GM23248 (cell line): ENCODE data around the gene ZBTB7C. TPM values are rescaled to one million over a fixed set of nuclear protein-coding genes. Genes with fewer than 3 reads are reported as not detected.

Experiments
- DNase-seq: peaks from one replicate; pipeline ENCODE4 v3.0.0-alpha.2; 2015
- H2AFZ ChIP-seq: fragments of 200-600 bp; sonication (generic); 2 replicates; pipeline ENCODE4 v1.6.1; 2016; ENCODE audit warnings: antibody characterized with exemption
- H3F3A ChIP-seq: fragments of 200-600 bp; sonication (generic); 2 replicates; pipeline ENCODE4 v1.6.1; 2016; ENCODE audit warnings: mild to moderate bottlenecking, antibody characterized with exemption, mixed run types; ENCODE audit not compliant: insufficient read depth
- H3K27ac ChIP-seq: fragments of 200-600 bp; sonication (generic); 2 replicates; pipeline ENCODE4 v1.5.1; 2016; ENCODE audit warnings: mild to moderate bottlenecking
- H3K27me3 ChIP-seq: fragments of 200-600 bp; sonication (generic); replicated peaks from 2 replicates; pipeline ENCODE4 v1.6.1; 2016; ENCODE audit warnings: mild to moderate bottlenecking; ENCODE audit not compliant: insufficient read depth
- H3K36me3 ChIP-seq: fragments of 200-600 bp; sonication (generic); 2 replicates; pipeline ENCODE4 v1.6.1; 2016; ENCODE audit warnings: low read depth, mild to moderate bottlenecking
- H3K4me1 ChIP-seq: fragments of 200-600 bp; sonication (generic); 2 replicates; pipeline ENCODE4 v1.6.1; 2016; ENCODE audit warnings: mild to moderate bottlenecking; ENCODE audit not compliant: insufficient read depth
- H3K4me2 ChIP-seq: fragments of 200-600 bp; sonication (generic); one replicate; pipeline ENCODE4 v1.6.1; 2016; ENCODE audit warnings: mild to moderate bottlenecking; ENCODE audit not compliant: unreplicated experiment
- H3K4me3 ChIP-seq: fragments of 200-600 bp; sonication (generic); 2 replicates; pipeline ENCODE4 v1.5.1; 2016; ENCODE audit warnings: mild to moderate bottlenecking
- H3K79me2 ChIP-seq: fragments of 200-600 bp; sonication (generic); 2 replicates; pipeline ENCODE4 v1.6.1; 2016; ENCODE audit warnings: mild to moderate bottlenecking; ENCODE audit not compliant: insufficient read depth
- H3K9ac ChIP-seq: fragments of 200-600 bp; sonication (generic); 2 replicates; pipeline ENCODE4 v1.6.1; 2016; ENCODE audit warnings: mild to moderate bottlenecking
- H3K9me2 ChIP-seq: fragments of 200-600 bp; sonication (generic); 2 replicates; pipeline ENCODE4 v1.6.1; 2016; ENCODE audit warnings: mixed run types, mild to moderate bottlenecking, moderate library complexity; ENCODE audit not compliant: insufficient read depth
- H3K9me3 ChIP-seq: fragments of 200-600 bp; sonication (generic); one replicate; pipeline ENCODE4 v1.6.1; 2017; ENCODE audit warnings: low read depth
- H4K20me1 ChIP-seq: fragments of 200-600 bp; sonication (generic); 2 replicates; pipeline ENCODE4 v1.6.0; 2016; ENCODE audit not compliant: insufficient read depth
- EZH2 ChIP-seq: fragments of 200-600 bp; sonication (generic); IDR thresholded peaks from 2 replicates; pipeline ENCODE4 v1.6.1; 2018; ENCODE audit warnings: antibody characterized with exemption, mild to moderate bottlenecking; ENCODE audit not compliant: insufficient read depth, poor library complexity, severe bottlenecking
- EZH2phosphoT487 ChIP-seq: fragments of 200-600 bp; sonication (generic); IDR thresholded peaks from 2 replicates; pipeline ENCODE4 v1.6.1; 2018; ENCODE audit warnings: antibody characterized with exemption, moderate library complexity, mild to moderate bottlenecking, low read depth; ENCODE audit not compliant: insufficient read depth
- WGBS, 2 experiments: methylation state at CpG; one replicate each; pipeline ENCODE4 v1.1.6; 2015 to 2017; ENCODE audit warnings: low lambda C conversion rate in 2 of 2, low coverage in 1 of 2; ENCODE audit errors: missing lambda C conversion rate in 2 of 2; 5-methylcytosine and 5-hydroxymethylcytosine counted together
- in situ Hi-C: fragments of 300-500 bp; cut with MboI; formaldehyde crosslinking; loops from 2 replicates; pipeline ENCODE4 v1.15.0; 2020
- polyA plus RNA-seq: library from polyadenylated mRNA; unstranded; fragments of >200 nt; fragmentation: Nextera tagmentation; extraction: Ambion mirVana; gene quantifications from 2 replicates; pipeline ENCODE4 v1.2.1, GENCODE V29; 2016
- total RNA-seq: library from RNA; depleted of rRNA; stranded (reverse); fragments of >200 nt; shearing (Covaris generic); gene quantifications from 2 replicates; pipeline ENCODE4 v1.2.3, GENCODE V29; 2014

The ZBTB7C gene
- total and polyA plus RNA-seq, 2 experiments from 2014 or later, result not detected

- 80 to 87% methylated on average over 3 to 5 of the region's 5 CpGs for WGBS, 2 experiments
- Histone ChIP-seq H3K4me2 (no peak overlapping the region), H3K9me3 (no peaks in the 10 kb centered on the region), H3K4me3 (no peak overlapping the region), H3K36me3 (no peaks in the 10 kb centered on the region), H3K27ac (no peak overlapping the region), H4K20me1 (no peaks in the 10 kb centered on the region), H3K9me2 (no peaks in the 10 kb centered on the region), H2AFZ (no peak overlapping the region), H3K79me2 (no peaks in the 10 kb centered on the region), H3F3A (no peaks in the 10 kb centered on the region), H3K4me1 (no peaks in the 10 kb centered on the region), H3K27me3 (peaks cover 54% of the 10 kb centered on the region), H3K9ac (no peak overlapping the region)
- no peak for DNase-seq
- TF ChIP-seq EZH2 (no peak), EZH2phosphoT487 (no peak)
- in situ Hi-C loops, result no loop called here
Measured at GRCh38 chr18:48393170-48393569, 16.0 kb downstream of the ZBTB7C start.

GRCh38 chr18:48392268-48392667 lies 16.9 kb downstream of the ZBTB7C start:
- Histone ChIP-seq H4K20me1 (no peaks in the 10 kb centered on the region), H3K4me1 (no peaks in the 10 kb centered on the region), H3K9me2 (no peaks in the 10 kb centered on the region), H3K4me3 (no peak overlapping the region), H3K9ac (no peak overlapping the region), H2AFZ (no peak overlapping the region), H3K9me3 (no peaks in the 10 kb centered on the region), H3K27me3 (peaks cover 59% of the 10 kb centered on the region), H3K4me2 (no peak overlapping the region), H3F3A (no peaks in the 10 kb centered on the region), H3K36me3 (no peaks in the 10 kb centered on the region), H3K27ac (no peak overlapping the region), H3K79me2 (no peaks in the 10 kb centered on the region)
- TF ChIP-seq EZH2 (no peak), EZH2phosphoT487 (no peak)
- no peak for DNase-seq
- in situ Hi-C loops, result no loop called here
- WGBS, 2 experiments, result 13 to 15% methylated on average over 1 of the region's 1 CpG

- H3F3A ChIP-seq, result no peaks in the 10 kb centered on the region
- DNase-seq, result no peak
- in situ Hi-C loops, result no loop called here
- no peaks in the 10 kb centered on the region for H3K79me2 ChIP-seq
- H3K36me3 ChIP-seq, result no peaks in the 10 kb centered on the region
- no peak overlapping the region for H3K4me2 ChIP-seq
- H3K9ac ChIP-seq, result no peak overlapping the region
- no peak overlapping the region for H2AFZ ChIP-seq
- no peak overlapping the region for H3K27ac ChIP-seq
- H4K20me1 ChIP-seq, result no peaks in the 10 kb centered on the region
- no peaks in the 10 kb centered on the region for H3K9me2 ChIP-seq
- no peaks in the 10 kb centered on the region for H3K9me3 ChIP-seq
- TF ChIP-seq EZH2phosphoT487 (no peak), EZH2 (no peak)
- H3K4me1 ChIP-seq, result no peaks in the 10 kb centered on the region
- H3K4me3 ChIP-seq, result no peak overlapping the region
- peaks cover 62% of the 10 kb centered on the region for H3K27me3 ChIP-seq
- 12 to 14% methylated on average over 3 of the region's 3 CpGs for WGBS, 2 experiments
Measured at GRCh38 chr18:48391868-48392267, 17.3 kb downstream of the ZBTB7C start.

- no peak overlapping the region for H2AFZ ChIP-seq
- H4K20me1 ChIP-seq, result no peaks in the 10 kb centered on the region
- H3K79me2 ChIP-seq, result no peaks in the 10 kb centered on the region
- no peak overlapping the region for H3K9ac ChIP-seq
- in situ Hi-C loops, result no loop called here
- H3K4me3 ChIP-seq, result no peak overlapping the region
- no peaks in the 10 kb centered on the region for H3K4me1 ChIP-seq
- H3K27me3 ChIP-seq, result peaks cover 65% of the 10 kb centered on the region
- H3K4me2 ChIP-seq, result no peak overlapping the region
- no peak for TF ChIP-seq EZH2
- no peak for TF ChIP-seq EZH2phosphoT487
- H3K27ac ChIP-seq, result no peak overlapping the region
- DNase-seq, result no peak
- H3K9me3 ChIP-seq, result no peaks in the 10 kb centered on the region
- no peaks in the 10 kb centered on the region for H3K9me2 ChIP-seq
- H3K36me3 ChIP-seq, result no peaks in the 10 kb centered on the region
- WGBS, 2 experiments, result 83 to 91% methylated on average over 5 of the region's 5 CpGs
- H3F3A ChIP-seq, result no peaks in the 10 kb centered on the region
Measured at GRCh38 chr18:48390641-48391040, 18.5 kb downstream of the ZBTB7C start.

GRCh38 chr18:48388478-48388877 lies 20.7 kb downstream of the ZBTB7C start:
- H3K9me3 ChIP-seq, result no peaks in the 10 kb centered on the region
- H3K4me1 ChIP-seq, result no peaks in the 10 kb centered on the region
- no peak overlapping the region for H2AFZ ChIP-seq
- DNase-seq, result no peak
- H4K20me1 ChIP-seq, result no peaks in the 10 kb centered on the region
- no peak overlapping the region for H3K4me2 ChIP-seq
- H3K9ac ChIP-seq, result no peak overlapping the region
- WGBS, 2 experiments, result 92 to 93% methylated on average over 4 of the region's 4 CpGs
- no peaks in the 10 kb centered on the region for H3K79me2 ChIP-seq
- TF ChIP-seq EZH2phosphoT487 (no peak), EZH2 (no peak)
- no peaks in the 10 kb centered on the region for H3K9me2 ChIP-seq
- in situ Hi-C loops, result no loop called here
- H3F3A ChIP-seq, result no peaks in the 10 kb centered on the region
- H3K27me3 ChIP-seq, result peaks cover 52% of the 10 kb centered on the region
- H3K4me3 ChIP-seq, result no peak overlapping the region
- no peaks in the 10 kb centered on the region for H3K36me3 ChIP-seq
- H3K27ac ChIP-seq, result no peak overlapping the region
